DMS53 treated with DMSO at 0.1 percent for 48 hours (cell line): ENCODE data around the gene CLEC3A.
A peak's percentile ranks its signal among the peaks of the same experiment; 100 is the strongest.
"Not testable (repeated sequence)": the region's sequence is repeated elsewhere in the genome, so short reads cannot be mapped to it uniquely, and the experiment has no call there.

Experiments used
- DNase-seq: peaks from one replicate; lab custom pipeline; 2025; ENCODE audit not compliant: unreplicated experiment; lab: John Stamatoyannopoulos, UW

The CLEC3A gene

GRCh38 chr16:78028018-78028417 lies 5.7 kb downstream of the CLEC3A start:
- DNase-seq, result no peak

- DNase-seq, result no peak
Observed at GRCh38 chr16:78034530-78034929, 12.2 kb downstream of the CLEC3A start.

GRCh38 chr16:78035012-78035411 lies 12.7 kb downstream of the CLEC3A start:
- DNase-seq, result no peak

- no peak for DNase-seq
Observed at GRCh38 chr16:78040396-78040795, 18.0 kb downstream of the CLEC3A start.

GRCh38 chr16:78045865-78046581 lies 23.7 kb downstream of the CLEC3A start:
- DNase-seq, result peak; percentile 22

GRCh38 chr16:78048319-78048718 lies 26.0 kb downstream of the CLEC3A start:
- DNase-seq, result no peak

- no peak for DNase-seq
Observed at GRCh38 chr16:78050734-78051400, 28.5 kb downstream of the CLEC3A start.

- no peak for DNase-seq
Observed at GRCh38 chr16:78057803-78058564, 35.6 kb downstream of the CLEC3A start.

- not testable (repeated sequence) for DNase-seq
Observed at GRCh38 chr16:78059806-78060205, 37.5 kb downstream of the CLEC3A start.

- DNase-seq, result no peak
Observed at GRCh38 chr16:78060295-78060694, 37.9 kb downstream of the CLEC3A start.

GRCh38 chr16:78060809-78061208 lies 38.5 kb downstream of the CLEC3A start:
- no peak for DNase-seq

GRCh38 chr16:78065319-78065718 lies 43.0 kb downstream of the CLEC3A start:
- DNase-seq, result no peak

- DNase-seq, result no peak
Observed at GRCh38 chr16:78069913-78070312, 47.6 kb downstream of the CLEC3A start.

- DNase-seq, result no peak
Observed at GRCh38 chr16:78072275-78072674, 49.9 kb downstream of the CLEC3A start.

GRCh38 chr16:78075800-78076199 lies 53.5 kb downstream of the CLEC3A start:
- no peak for DNase-seq

- DNase-seq, result no peak
Observed at GRCh38 chr16:78081341-78081740, 59.0 kb downstream of the CLEC3A start.
